GM18907 (cell line): ENCODE measurements around the gene THRSP.
A peak's percentile ranks its signal among the peaks of the same experiment; 100 is the strongest.
"Not testable (repeated sequence)": the region's sequence is repeated elsewhere in the genome, so short reads cannot be mapped to it uniquely, and the experiment has no call there.

Source experiments
- ATAC-seq: cut with Tn5 transposase; IDR thresholded peaks from one replicate; pipeline ENCODE4 v1.9.1; 2021; ENCODE audit warnings: mild to moderate bottlenecking, moderate library complexity; ENCODE audit not compliant: unreplicated experiment

Gene THRSP

DNA sequence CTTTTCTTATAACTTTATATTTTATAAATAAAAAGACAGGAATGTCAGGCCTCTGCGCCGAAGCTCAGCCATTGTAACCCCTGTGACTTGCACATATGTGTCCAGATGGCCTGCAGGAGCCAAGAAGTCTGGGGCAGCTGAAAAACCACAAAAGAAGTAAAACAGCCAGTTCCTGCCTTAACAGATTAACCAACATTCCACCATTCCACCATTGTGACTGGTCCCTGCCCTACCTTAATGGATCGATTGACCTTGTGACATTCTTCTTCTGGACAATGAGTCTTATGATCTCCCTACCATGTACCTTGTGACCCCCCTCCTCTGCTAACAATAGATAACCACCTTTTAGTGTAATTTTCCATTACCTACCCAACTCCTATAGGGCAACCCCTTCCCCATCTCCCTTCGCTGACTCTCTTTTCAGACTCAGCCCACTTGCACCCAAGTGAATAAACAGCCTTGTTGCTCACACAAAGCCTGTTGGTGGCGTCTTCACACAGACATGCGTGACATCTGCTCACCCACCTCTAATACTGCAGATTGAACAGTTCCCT lies 22.9 kb downstream of the THRSP start:
- not testable (repeated sequence) for ATAC-seq

DNA sequence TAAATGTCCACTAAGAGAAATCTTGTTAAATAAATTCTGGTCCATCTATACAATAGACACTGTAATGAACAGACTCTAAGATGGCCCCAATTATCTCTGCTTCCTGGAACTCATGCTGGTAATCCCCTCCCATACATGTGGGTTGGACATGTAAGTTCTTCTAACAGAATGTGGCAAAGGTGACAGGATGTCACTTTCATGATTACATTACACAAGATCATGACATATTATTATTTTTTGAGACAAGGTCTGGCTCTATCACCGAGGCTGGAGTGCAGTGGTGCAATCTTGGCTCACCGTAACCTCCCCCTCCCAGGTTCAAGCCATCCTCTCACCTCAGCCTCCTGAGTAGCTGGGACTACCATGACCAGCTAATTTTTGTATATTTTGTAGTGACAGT lies 30.6 kb downstream of the THRSP start:
- no peak for ATAC-seq

DNA sequence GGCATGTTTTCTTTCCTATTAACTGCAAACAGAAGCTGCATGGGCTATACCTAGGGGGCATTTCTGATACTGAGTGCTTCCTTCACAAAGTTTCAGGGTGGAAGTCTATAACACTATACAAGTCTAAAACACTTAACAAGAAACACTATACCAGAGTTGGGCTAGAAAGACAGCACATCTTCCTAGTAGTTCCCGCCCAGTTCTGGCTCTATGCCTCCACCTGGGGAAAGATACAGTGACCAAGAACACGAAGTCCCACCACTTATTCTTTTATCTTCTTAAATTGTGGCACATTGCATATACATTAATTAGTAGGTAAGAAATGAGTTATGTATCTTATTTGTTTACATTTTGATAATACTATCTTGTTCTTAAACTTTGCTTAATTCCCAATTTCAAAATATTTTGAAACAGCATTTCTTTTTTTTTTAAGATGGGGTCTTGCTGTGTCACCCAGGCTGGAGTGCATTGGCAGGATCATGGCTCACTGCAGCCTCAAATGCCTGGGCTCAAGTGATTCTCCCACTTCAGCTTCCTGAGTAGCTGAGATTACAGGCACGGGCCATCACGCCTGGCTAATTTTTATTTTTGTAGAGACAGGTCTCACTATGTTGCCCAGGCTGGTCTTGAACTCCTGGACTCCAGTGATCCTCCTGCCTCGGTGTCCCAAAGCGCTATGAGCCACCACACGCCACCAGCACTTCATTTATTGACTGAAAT lies 34.2 kb downstream of the THRSP start:
- ATAC-seq = no peak

DNA sequence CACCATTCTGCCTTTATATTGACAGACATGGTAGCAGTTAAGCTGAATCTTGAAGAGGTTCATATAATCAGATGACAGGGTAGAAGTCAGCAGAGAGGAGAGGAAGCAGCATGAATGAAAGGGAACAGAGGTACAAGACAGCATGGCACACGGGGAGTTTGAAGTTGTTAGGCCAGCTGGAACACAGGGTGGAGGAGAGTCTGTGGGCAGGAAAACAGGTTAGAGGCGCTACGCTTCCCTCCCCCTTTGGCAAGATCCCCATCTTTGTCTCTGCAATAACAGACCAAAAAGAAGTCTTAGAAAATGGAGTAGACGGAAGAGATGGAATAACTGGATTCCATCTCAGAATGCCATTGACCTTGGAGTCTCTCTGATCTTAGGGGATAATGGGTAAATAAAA lies 36.0 kb downstream of the THRSP start:
- ATAC-seq = no peak

GRCh38 chr11:78100261-78100660 lies 36.6 kb downstream of the THRSP start:
- no peak for ATAC-seq

GRCh38 chr11:78100676-78101472 lies 37.2 kb downstream of the THRSP start:
- ATAC-seq = no peak

DNA sequence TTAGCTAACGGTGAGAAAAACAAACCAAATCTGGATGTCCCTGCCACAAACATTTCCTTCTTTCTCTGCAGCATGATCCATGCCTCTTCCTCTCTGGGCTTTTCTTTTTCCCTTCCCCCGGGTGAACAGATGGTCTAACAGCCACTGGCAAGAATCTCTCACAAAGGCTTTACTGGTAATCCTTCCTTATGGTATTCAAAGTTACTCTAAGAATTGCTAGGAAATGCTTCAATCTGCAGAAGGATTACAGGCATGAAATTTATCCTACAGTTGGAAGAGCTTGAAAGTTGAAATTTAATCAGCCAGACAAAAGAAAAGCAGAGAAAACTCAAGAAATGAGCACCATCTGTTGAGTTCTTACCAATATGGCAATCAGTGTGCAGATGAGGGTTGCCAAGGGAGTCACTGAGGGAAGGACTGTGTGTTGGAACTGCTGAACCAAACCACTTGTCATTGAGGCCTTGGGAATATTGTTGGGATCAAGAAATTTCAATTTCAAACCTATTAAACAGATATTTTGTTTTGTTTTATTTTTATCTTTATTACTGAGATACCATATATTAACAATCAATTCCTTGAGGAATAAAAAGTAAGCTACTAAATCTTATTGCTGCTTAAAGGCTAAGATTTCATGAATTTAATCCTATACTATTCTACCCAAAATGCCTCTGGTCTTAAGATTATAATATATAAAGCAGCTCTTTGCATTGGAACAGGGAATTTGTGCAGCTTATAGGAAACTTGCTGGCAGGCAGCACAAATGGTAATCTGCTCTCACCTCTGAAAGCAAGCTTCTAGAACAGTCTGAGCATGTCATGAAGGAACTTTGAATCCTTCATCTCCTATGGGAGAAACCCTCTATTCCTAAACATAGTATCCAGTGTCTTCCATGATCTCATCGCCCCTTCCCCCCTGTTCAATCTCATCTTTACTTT lies 45.7 kb downstream of the THRSP start:
- no peak for ATAC-seq

GRCh38 chr11:78110351-78110750 lies 46.7 kb downstream of the THRSP start:
- no peak for ATAC-seq

GRCh38 chr11:78110830-78111229 lies 47.2 kb downstream of the THRSP start:
- no peak for ATAC-seq

DNA sequence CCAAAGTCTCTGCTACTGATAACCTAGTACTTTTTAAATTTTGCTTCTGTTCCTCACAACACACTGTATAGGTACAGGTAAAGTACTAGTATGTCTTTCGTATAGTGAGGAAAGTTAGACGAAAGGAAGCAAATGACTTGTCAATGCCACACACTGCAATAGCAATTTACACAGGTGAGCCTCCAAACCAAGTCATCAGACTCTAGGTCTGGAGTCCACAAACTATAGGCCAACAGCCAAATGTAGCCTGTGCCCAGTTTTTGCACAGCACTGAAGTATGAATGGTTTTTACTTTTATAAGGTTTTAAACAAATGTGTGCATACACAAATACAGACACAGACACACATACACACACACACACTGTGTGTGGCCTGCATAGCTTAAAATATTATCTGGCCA lies 47.6 kb downstream of the THRSP start:
- ATAC-seq = no peak

- ATAC-seq = peak; percentile 66
Observed at GRCh38 chr11:78112582-78113275, 49.1 kb downstream of the THRSP start.
